A549 (cell line): Measurements from ENCODE around the gene DTNA. TPM values are rescaled to one million over a fixed set of nuclear protein-coding genes. Genes with fewer than 3 reads are reported as not detected.

ENCODE experiments used
- ATAC-seq, 2 experiments: fragments of 200-7000 bp in 1 of 2; fragments of >200 bp in 1 of 2; cut with Nextera tagmentation in 1 of 2; cut with Tn5 transposase in 1 of 2; 3 replicates each; pipeline versions ENCODE4 v1.8.0 to v1.9.1; 2018 to 2020; ENCODE audit warnings: mild to moderate bottlenecking in 1 of 2, moderate library complexity in 1 of 2
- CTCF ChIA-PET: fragments of 300-600 bp; sonication (Branson Sonifier 250); formaldehyde crosslinking; extraction: SDS; loops from one replicate; lab custom pipeline; 2021; ENCODE audit warnings: antibody characterized with exemption, inconsistent platforms; lab: Yijun Ruan, JAX
- POLR2A ChIA-PET: fragments of 350-600 bp; formaldehyde crosslinking; extraction: SDS; loops from one replicate; lab custom pipeline; 2021; ENCODE audit warnings: antibody characterized with exemption, inconsistent platforms; lab: Yijun Ruan, JAX
- DNase-seq, 2 experiments: peaks; one replicate each; pipeline versions ENCODE4 v3.0.0 to v3.0.0-alpha.2; 2011 to 2016; ENCODE audit warnings: low read depth in 1 of 2, low spot score in 1 of 2
- FAIRE-seq: peaks from 2 replicates; lab custom pipeline; 2011; peaks lifted over from hg19 to GRCh38; lab: Jason Lieb, UNC
- H3K27ac ChIP-seq, 2 experiments: fragments of >200 bp; sonication (Bioruptor Twin); formaldehyde crosslinking; 3 replicates each; pipeline ENCODE4 v1.5.1; 2016 to 2017
- H3K4me1 ChIP-seq: fragments of >200 bp; sonication (Bioruptor Twin); formaldehyde crosslinking; 3 replicates; pipeline ENCODE4 v1.6.1; 2016
- H3K4me2 ChIP-seq: fragments of >200 bp; sonication (Bioruptor Twin); formaldehyde crosslinking; 3 replicates; pipeline ENCODE4 v1.6.1; 2016
- H3K4me3 ChIP-seq: fragments of >200 bp; sonication (Bioruptor Twin); formaldehyde crosslinking; 3 replicates; pipeline ENCODE4 v1.5.1; 2016
- H3K9me3 ChIP-seq: fragments of >200 bp; sonication (Bioruptor Twin); formaldehyde crosslinking; 3 replicates; pipeline ENCODE4 v1.6.1; 2016
- BHLHE40 ChIP-seq: IDR thresholded peaks from 2 replicates; pipeline ENCODE4 v1.6.1; 2012; ENCODE audit warnings: low read depth, low read length, inconsistent platforms
- CBX2 ChIP-seq: fragments of 200-600 bp; sonication (generic); IDR thresholded peaks from 2 replicates; pipeline ENCODE4 v1.6.1; 2016; ENCODE audit warnings: low read depth, mild to moderate bottlenecking, borderline replicate concordance
- CHD4 ChIP-seq: fragments of 200-600 bp; sonication (generic); IDR thresholded peaks from 2 replicates; pipeline ENCODE4 v1.6.1; 2016; ENCODE audit warnings: antibody characterized with exemption, mild to moderate bottlenecking, borderline replicate concordance
- ESRRA ChIP-seq: fragments of 150-350 bp; IDR thresholded peaks from 2 replicates; pipeline ENCODE4 v1.6.1; 2014; ENCODE audit warnings: mild to moderate bottlenecking, low read length, borderline replicate concordance
- GATA3 ChIP-seq: IDR thresholded peaks from 2 replicates; pipeline ENCODE4 v1.6.1; 2012; ENCODE audit warnings: borderline replicate concordance
- HEYL ChIP-seq: fragments of 250-450 bp; sonication (Bioruptor Pico); IDR thresholded peaks from 2 replicates; pipeline ENCODE4 v1.8.0; 2021; ENCODE audit warnings: mild to moderate bottlenecking, moderate library complexity
- NFE2L2 ChIP-seq: fragments of 150-350 bp; conservative IDR thresholded peaks from 2 replicates; pipeline ENCODE4 v1.6.1; 2014; ENCODE audit warnings: low read length
- NR3C1 ChIP-seq: fragments of >200 bp; sonication (Bioruptor Twin); formaldehyde crosslinking; IDR thresholded peaks from 3 replicates; pipeline ENCODE4 v1.6.1; 2017
- TFCP2L1 ChIP-seq: fragments of 250-450 bp; sonication (Bioruptor Pico); IDR thresholded peaks from 2 replicates; pipeline ENCODE4 v1.5.0; 2021; ENCODE audit warnings: mild to moderate bottlenecking
- ZC3H11A ChIP-seq: fragments of 450-650 bp; IDR thresholded peaks from 2 replicates; pipeline ENCODE4 v1.6.1; 2014; ENCODE audit warnings: antibody characterized with exemption, mild to moderate bottlenecking
- ZFP36 ChIP-seq: fragments of 450-650 bp; IDR thresholded peaks from 2 replicates; pipeline ENCODE4 v1.6.1; 2014; ENCODE audit warnings: borderline replicate concordance; ENCODE audit not compliant: partially characterized antibody
- WGBS: methylation state at CpG from one replicate; pipeline ENCODE4 v1.1.6; 2017; ENCODE audit errors: missing lambda C conversion rate; 5-methylcytosine and 5-hydroxymethylcytosine counted together
- polyA plus RNA-seq, 4 experiments: library from polyadenylated mRNA; depleted of rRNA in 3 of 4; stranded (reverse); fragments of >200 nt; fragmentation: RNase III in 1 of 4; extraction: RNeasy Plus Mini Kit Qiagen cat#74134 plus additional on column Dnase treatment in 1 of 4; gene quantifications; 2 replicates in 3 of 4; 3 replicates in 1 of 4; pipeline ENCODE4 v1.2.3, GENCODE V29; 2011 to 2017
- TF ChIP-seq, protein P1 (sequence below): fragments of 200-600 bp; sonication (generic); IDR thresholded peaks from 2 replicates; pipeline ENCODE4 v1.6.1; 2016; ENCODE audit warnings: antibody characterized with exemption, mild to moderate bottlenecking, moderate library complexity
- TF ChIP-seq, protein P2 (sequence below): fragments of 250-450 bp; sonication (Bioruptor Pico); IDR thresholded peaks from 2 replicates; pipeline ENCODE4 v1.5.0; 2021; ENCODE audit warnings: mild to moderate bottlenecking, moderate library complexity, borderline replicate concordance

The DTNA gene
- polyA plus RNA-seq, 2 of the 4 experiments (the other 2 are of a cell fraction), result 0.12 TPM; not detected in 1

DNA sequence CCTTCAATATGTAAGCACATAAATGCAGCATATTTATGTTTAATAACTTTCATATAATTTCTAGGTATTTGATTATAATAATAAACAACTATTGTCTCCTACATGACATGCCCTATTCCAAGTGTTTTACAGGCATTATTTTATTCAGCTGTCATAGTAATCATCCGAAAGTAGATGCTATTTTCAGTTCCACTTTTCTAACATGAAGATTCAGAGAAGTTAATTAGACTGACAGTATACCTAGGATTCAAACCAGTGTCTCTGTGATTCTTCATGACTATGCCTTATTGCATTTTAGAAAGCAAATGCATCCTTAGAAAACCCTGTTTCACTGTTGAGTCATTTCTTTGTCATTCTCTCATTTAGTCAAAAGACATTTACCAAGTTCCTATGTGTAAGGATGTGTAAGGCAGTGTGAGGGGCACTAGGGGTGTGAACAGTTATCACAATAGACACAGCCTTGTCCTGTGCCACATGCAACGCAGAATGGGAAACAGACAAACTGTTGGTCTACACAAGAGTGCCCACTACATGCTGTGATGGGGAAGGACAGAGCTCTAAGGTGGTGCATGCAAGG is 79.8 kb downstream of the DTNA start:
- DNase-seq (no peak), FAIRE-seq (no peak)
- CTCF ChIA-PET, result interaction anchor here (8.2 kb wide), 1 partner anchor 129 kb away, joined by 48 read pairs; no protein-coding TSS in a partner anchor
- no peak for TF ChIP-seq GATA3
- no peak for TF ChIP-seq TFCP2L1 (CRISPR knock-in tag)
- no peak for TF ChIP-seq CBX2
- TF ChIP-seq NR3C1, result no peak
- TF ChIP-seq, all 56 proteins: peak for 0
- Histone ChIP-seq H3K9me3 (no peaks in the 10 kb centered on the region), H3K4me1 (no peaks in the 10 kb centered on the region), H3K4me3 (no peak overlapping the region), H3K27ac (no peak overlapping the region), H3K4me2 (no peak overlapping the region)
- 6% methylated on average over 2 of the region's 2 CpGs for WGBS
- POLR2A ChIA-PET, result no interaction called here
- no peak for ATAC-seq

DNA sequence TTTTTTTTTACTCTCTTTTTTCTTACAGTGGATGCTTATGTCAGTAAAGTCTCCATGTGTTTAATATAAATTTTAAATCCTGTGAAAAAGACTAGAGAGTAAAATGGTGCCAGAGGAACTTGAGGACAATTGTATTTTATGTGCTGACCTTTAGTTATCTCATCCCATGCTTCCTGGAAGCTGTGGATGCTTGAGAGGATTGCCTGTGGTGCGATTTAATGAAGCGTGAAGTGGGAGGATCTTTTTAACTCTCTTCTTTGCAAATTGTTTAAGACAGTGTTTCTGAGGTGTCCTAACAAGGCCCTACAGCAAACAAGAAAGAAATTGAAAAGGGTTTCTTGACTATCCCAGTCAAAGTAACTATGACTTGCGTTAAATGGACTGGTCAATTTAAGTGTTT is 84.2 kb downstream of the DTNA start:
- H3K4me3 ChIP-seq, result no peak overlapping the region
- no peak for DNase-seq
- no peak overlapping the region for H3K27ac ChIP-seq
- ATAC-seq, result no peak
- H3K9me3 ChIP-seq, result no peaks in the 10 kb centered on the region
- no peak overlapping the region for H3K4me2 ChIP-seq
- 27% methylated on average over 3 of the region's 3 CpGs for whole genome bisulfite sequencing
- no peaks in the 10 kb centered on the region for H3K4me1 ChIP-seq
- ChIA-PET CTCF (no interaction called here), POLR2A (no interaction called here)
- TF ChIP-seq CHD4 (no peak), ZC3H11A (no peak), NFE2L2 (no peak), HEYL (CRISPR knock-in tag) (no peak)
- TF ChIP-seq, protein P1, sequence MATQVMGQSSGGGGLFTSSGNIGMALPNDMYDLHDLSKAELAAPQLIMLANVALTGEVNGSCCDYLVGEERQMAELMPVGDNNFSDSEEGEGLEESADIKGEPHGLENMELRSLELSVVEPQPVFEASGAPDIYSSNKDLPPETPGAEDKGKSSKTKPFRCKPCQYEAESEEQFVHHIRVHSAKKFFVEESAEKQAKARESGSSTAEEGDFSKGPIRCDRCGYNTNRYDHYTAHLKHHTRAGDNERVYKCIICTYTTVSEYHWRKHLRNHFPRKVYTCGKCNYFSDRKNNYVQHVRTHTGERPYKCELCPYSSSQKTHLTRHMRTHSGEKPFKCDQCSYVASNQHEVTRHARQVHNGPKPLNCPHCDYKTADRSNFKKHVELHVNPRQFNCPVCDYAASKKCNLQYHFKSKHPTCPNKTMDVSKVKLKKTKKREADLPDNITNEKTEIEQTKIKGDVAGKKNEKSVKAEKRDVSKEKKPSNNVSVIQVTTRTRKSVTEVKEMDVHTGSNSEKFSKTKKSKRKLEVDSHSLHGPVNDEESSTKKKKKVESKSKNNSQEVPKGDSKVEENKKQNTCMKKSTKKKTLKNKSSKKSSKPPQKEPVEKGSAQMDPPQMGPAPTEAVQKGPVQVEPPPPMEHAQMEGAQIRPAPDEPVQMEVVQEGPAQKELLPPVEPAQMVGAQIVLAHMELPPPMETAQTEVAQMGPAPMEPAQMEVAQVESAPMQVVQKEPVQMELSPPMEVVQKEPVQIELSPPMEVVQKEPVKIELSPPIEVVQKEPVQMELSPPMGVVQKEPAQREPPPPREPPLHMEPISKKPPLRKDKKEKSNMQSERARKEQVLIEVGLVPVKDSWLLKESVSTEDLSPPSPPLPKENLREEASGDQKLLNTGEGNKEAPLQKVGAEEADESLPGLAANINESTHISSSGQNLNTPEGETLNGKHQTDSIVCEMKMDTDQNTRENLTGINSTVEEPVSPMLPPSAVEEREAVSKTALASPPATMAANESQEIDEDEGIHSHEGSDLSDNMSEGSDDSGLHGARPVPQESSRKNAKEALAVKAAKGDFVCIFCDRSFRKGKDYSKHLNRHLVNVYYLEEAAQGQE, result no peak
- TF ChIP-seq, protein P2, sequence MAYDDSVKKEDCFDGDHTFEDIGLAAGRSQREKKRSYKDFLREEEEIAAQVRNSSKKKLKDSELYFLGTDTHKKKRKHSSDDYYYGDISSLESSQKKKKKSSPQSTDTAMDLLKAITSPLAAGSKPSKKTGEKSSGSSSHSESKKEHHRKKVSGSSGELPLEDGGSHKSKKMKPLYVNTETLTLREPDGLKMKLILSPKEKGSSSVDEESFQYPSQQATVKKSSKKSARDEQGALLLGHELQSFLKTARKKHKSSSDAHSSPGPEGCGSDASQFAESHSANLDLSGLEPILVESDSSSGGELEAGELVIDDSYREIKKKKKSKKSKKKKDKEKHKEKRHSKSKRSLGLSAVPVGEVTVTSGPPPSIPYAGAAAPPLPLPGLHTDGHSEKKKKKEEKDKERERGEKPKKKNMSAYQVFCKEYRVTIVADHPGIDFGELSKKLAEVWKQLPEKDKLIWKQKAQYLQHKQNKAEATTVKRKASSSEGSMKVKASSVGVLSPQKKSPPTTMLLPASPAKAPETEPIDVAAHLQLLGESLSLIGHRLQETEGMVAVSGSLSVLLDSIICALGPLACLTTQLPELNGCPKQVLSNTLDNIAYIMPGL (CRISPR knock-in tag), result no peak
- FAIRE-seq, result no peak

DNA sequence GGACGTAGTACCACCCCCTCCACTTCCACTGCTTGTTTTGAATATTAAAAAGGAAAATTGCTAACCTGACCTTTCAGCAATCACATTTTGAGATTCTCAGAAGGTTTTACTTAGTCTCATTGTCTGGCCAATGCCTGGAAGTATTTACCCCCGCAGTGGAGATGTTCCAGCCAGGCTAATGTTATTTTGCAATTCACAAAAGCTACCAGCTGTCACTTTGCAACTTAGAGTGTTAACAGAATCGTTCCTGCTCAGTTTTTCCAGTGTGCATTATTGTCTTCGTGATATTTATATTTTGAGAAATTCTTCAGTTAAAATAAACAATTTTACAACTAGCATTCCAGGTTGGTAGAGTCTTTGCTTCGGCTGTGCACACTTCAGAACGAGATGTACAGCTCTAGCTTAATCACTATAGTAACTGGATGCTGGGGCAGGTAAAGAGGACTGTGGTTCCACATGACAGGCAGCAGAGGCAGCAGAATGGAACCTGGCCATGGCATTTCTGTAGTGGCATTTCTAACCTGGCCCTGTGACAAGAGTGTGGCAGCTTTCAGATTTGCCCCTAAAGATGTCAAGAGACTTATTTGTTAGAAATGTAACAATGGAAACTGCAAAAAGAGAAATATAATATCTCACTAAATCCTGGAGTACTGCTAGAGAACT is 85.1 kb downstream of the DTNA start:
- Histone ChIP-seq H3K4me2 (no peak overlapping the region), H3K27ac (no peak overlapping the region), H3K9me3 (no peaks in the 10 kb centered on the region), H3K4me3 (no peak overlapping the region), H3K4me1 (no peaks in the 10 kb centered on the region)
- 3% methylated on average over 6 of the region's 6 CpGs for WGBS
- ChIA-PET POLR2A (no interaction called here), CTCF (interaction anchor here (0.7 kb wide), 1 partner anchor 141 kb away, joined by 3 read pairs; no protein-coding TSS in a partner anchor)
- ATAC-seq (no peak), FAIRE-seq (no peak), DNase-seq (no peak)
- TF ChIP-seq ZFP36, result no peak
- no peak for TF ChIP-seq NR3C1
- no peak for TF ChIP-seq BHLHE40
- TF ChIP-seq ESRRA, result no peak
